NCI-H526 treated with DMSO at 0.1 percent for 48 hours (cell line): Measurements from ENCODE around the gene TENM4.

Experiments used
- DNase-seq: peaks from one replicate; lab custom pipeline; 2025; lab: John Stamatoyannopoulos, UW

Gene TENM4

DNA sequence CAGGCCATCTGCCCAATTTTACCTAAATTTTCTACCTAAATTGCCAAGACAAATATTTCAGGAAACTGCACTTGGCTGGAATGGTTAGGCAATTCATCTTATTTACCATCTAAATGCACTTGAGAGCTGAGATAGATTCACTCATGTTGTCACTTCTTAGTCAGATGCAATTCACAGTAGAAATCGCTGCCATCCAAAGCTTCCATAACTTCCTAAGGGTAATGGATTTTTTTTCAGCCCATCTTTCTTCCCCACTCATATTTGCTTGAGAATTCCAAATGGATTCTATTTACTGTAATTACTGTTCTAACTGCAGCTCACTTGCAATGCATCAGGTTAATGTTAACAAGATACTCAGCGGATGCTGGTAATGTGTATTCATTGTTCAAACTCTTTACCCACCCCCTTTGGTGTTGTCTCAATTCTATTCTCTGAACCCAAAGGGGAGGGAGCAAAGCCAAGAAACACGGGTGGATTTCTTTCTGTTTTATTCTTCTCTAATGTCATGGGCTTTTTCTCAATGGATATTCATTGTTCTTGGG is 96.0 kb downstream of the TENM4 start:
- DNase-seq, result no peak

DNA sequence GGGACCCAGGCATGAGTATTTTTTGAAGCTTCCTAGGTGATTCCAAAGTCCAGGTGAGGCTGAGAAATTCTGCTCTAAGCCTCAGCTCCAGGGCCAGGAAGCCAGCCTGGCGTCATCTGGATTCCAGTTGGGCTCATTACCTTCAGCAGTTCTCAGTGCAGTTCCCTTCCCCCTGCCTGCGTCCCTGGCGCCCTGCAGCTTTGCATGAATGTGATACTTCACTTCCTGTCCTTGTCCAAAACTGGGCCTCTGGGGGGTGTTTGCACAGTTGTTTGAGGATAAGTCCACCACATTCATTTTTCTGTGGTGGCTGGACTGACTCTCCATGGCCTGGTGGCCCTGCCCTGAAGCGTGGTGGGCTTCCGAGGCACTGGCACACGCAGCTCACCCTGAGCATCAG is 98.1 kb downstream of the TENM4 start:
- peak; percentile 8 for DNase-seq

DNA sequence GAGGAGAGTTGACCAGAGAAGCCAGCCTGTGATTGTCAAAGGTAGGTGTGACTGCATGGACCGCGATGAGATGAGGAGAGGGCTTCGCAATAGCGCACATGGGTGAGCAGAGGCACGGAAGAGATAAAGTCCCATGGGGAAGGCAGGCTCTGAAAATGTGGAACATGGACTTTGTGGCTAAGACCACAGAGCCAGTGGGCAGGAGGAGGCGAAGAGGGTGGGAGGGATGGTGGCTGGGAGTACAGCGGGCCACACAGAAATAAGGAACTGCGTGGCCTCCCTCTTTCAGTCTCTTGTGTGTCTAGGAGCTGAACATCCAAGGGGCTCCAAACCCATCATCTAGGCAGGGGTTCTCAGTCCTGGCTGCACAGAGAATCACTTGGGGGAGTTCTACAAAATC is 98.6 kb downstream of the TENM4 start:
- no peak for DNase-seq

DNA sequence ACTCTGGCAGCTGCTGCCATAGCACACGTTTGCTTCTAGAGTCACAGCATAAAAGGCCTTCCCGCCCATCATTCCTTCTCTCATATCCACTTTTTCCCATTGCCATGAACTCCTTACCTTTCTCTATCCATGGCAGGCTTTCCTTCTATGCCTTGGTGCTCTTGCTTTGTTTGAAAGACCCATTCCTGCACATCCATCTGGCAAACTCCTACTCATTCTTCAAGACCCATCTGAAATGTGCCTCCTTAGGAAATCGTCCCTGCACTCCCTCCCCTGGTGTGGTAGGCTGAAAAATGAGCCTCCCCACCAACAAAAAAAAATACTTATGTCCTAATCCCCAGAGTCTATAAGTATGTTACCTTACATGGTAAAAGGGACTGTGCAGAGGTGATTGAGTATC is 100.3 kb downstream of the TENM4 start:
- no peak for DNase-seq

DNA sequence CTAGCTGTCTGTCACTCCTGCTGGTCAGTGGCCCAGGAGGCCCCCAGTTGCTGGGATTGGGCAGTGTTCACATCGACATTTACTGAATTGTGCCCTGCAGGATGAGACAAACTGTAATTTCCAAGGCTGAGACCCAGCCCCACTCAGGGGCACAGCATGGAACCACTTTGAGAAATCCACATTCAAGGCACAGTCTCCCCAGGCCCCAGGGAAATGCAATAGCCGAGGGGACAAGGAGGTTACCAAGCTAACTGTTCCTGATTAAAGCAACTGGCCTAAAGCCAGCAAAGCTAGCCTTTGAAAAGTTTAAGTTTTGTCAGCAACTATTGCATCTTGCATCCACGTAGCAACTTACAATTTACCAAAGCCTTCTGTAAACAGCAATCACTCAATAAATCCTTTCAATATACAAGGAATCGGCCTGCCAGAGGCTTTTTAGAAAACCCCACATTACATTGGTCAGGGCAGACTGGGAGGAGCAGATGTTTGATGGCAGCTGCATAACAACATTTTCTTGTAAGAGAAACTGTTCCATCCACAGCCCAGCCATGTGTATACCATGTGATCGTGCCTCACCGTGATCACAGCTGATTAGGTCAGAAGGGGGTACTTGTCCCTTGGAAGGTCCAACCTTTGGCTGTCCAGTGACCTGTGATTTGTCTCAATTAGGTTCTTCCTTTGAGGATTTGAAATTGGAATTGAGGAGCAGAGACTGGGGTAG is 103.9 kb downstream of the TENM4 start:
- DNase-seq, result no peak

DNA sequence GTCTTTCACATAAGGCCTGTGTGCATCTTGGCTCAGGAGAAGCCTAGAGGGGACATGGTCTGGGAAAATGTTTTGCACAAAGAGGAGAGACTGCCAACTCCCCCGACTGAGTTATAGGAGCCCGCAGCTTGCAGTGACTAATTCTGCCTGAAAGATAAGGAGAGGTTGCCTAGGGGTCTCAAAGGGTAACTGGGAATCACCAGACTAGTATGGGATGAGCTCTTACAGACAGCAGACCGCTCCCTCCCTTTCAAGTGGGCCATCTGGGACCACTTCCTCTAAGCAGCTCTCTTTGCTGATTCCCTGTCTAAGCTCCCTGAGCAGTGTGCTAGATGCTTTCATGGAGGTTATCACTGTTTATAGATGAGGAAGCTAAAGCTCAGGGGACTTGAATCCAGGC is 105.1 kb downstream of the TENM4 start:
- DNase-seq, result no peak

DNA sequence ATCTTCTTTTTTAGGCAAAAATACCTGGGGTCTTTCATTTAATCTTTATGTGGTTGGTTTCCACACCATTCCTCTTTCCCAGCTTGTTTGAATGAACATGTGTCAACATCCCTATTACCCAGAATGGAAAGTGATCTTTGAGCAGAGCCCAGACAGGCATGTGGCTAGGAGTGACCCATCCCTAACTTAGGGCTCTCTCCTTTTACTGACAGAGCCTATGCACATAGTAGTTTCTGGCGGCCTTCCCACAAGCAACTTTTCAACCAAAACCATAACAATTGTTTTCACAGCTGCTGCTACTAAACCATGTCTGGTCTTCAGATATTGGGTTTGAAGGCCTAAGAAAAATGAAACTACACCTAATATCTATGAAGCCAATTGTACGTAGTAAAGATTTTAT is 107.5 kb downstream of the TENM4 start:
- DNase-seq, result no peak

DNA sequence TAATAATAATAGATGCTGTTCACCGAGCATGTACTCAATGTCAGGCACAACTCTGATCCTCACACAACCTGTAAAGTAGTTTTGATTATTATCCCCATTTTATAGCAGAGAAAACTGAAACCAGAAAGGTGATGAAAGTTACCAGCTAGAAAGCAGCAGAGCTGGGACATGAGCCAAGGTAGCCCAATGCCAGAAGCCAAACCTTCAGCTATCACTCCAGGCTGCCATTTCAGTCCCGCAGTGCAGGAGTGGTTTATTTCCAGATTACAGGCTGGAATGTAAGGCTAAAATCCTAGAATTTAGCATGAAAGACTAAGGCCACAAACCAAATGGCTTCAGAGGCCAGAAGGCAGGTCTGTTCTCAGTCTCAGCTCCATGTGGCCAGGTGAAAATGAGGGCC is 108.8 kb downstream of the TENM4 start:
- no peak for DNase-seq

DNA sequence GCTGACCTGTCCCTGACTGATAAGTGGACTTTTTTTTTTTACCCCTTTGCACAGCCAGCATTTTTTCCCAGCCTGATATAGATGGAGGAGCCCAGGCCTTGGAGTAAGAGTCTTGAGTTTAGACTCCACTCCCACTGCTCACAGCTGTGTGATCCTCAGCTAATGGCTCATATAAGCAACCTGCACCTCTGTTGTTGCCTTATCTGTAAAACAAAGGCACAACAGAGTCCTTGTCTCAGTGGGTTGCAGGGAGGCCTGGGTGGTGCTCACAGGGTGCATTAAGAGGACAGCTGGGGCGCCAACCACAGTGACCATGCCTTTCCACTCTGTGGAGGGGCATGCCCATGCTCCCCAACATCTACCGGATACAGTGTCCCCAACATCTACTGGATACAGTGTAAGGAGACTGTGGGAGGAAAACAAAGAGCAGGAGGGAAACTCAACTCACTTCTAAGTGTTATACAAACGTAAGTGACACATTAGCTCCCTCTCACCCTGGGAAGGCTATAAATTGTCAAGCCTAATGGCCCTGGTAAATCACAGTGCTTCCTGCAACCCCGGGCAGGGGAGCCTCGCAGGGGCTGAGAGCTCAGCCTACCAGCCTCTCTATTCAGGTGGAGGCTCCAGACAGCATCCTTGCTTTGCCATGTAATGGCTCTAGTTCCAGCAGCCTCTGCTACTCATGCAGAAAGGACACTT is 109.5 kb downstream of the TENM4 start:
- DNase-seq, result no peak

DNA sequence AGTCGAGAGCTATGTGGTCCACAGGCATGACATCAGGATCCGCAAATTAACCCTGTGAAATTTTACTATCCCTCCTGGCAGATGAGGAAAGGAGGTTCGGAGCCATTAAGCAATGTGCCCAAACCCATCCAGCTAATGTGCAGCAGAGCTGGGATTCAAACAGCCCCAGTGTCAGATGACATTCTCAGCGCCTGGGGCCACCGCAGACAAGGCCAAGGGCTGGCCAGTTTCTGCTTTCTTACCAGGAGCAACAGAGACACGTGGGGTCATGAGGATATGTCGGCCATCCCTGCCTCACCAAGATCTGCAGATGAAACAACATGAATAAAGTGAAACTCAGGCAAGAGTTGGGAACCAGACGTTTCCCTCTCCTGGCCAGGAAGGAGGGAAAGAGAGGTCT is 110.2 kb downstream of the TENM4 start:
- DNase-seq, result no peak

DNA sequence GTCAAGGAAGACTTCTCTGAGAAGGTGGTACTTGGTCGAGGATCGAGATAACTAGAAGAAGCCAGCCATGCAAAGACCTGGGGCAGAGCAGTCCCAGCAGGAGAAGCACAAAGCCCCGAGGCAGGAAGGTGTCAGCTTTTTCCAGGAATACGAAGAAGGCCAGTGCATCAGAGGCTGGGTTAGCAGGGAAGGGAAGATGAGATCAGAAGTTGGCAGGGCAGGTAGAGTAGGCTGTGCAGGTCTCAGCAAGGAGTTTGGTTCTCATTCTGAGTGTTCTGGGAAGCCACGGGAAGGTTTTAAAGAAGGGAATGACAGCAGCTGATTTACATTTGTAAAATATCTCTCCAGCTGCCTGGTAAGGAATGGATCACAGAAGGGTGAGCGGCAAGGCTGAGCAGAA is 111.3 kb downstream of the TENM4 start:
- no peak for DNase-seq

DNA sequence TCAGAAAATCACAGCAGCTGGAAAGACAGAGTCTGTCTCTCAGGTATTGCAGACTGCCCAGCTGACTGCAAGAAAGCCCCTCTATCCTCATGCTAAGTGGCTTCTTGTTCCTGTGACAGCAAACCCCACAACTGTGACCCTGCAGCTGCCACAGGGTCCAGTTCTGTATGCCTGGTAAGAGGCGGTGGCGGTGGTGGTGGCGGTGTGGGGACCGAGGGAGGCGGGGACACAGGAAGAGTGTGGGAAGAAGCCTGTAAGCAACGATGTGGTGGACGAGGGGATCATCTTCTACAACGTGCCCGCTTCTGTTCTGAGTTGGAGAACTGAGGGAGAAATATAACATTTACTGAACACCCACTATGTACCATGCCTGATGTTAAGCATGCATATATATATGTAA is 112.4 kb downstream of the TENM4 start:
- DNase-seq, result no peak

DNA sequence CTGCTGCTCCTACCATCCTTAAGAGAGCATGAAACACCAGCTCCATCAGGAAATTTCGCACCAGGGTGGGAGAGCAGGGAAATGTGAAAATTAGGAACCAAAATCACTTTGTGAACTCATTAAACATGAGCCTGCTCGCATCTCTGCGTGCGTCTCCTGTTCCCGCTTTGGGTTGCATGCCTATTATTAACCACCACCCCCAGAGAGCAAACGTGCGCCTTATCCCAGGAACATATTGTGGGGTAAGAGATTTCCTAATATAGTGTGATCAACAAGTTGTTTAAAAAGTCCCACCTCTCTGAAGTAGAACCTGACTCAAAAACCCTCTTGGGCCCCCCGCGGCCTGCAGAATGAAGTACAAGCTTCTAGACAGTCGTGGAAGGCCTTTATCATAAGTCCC is 115.0 kb downstream of the TENM4 start:
- no peak for DNase-seq

DNA sequence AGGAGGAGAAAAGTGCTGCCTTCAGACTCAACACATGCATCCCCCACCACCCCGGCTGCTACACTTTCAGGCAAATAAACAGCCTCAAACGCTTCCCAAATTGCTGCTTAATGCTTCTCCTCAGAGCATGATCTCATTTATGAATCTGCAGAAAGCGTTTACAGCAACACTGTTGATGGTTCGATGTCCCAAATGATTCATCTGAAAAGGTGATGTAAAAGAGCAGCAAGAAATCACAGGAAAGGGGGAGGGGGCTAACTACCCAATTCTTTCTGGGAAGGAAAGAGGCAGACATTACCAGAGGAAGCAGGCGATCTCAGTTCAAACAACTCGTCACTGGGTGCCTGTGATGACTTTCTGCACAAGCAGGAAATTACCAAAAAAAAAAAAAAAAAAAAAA is 119.6 kb downstream of the TENM4 start:
- no peak for DNase-seq

DNA sequence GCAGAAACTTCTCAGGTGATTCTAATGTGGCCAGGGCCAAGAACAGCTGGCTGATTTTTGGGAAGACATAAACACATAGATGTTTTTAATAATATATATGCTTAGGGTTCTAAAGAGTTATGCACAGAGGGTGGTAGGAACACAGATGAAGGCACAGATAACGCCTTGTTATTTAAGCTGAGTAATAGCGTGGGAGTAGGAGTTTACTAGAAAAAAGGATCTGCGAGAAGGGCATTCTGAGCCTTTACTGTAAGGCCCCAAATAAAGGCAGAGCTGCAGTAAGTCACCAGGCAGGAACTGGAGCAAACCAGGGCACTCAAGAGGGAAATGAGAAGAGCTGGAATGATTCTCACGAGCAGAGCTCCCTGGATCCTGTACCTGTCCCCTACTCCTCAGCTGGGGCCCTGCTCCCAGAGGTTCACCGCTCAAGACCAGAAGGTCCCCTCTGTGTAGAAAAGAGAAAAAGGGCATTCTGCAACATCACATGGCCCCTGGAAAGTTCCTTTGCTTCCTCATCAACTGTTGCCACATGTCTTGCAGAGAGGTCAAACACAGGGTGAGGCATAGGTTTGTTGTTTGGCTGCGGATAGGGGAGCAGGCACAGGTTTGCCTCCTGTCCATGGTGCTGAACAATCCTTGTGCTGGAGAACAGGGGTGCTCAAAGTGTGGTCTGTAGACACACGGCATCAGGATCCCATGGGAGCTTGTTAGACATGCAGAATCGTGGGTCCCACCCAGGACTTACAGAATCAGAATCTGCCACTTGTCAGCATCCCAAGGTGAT is 125.7 kb downstream of the TENM4 start:
- no peak for DNase-seq

DNA sequence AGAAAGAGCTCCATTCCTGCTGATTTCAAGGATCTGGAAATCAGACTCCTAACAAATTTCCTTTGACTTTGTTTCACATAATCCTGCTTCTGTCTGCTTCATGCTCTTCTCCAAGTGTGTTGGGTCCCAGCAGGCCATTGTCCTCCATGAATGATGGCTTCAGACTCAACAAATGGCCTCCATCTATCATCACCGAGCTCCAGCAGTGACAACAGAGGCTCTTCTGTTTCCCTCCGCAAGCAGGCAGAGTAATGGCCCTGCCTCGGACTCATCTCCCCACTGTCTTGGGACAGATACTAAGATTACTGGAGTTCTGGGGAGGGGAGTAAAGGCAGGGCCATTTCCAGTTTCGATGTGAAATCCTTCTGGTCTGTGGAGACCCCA is 127.3 kb downstream of the TENM4 start:
- no peak for DNase-seq

DNA sequence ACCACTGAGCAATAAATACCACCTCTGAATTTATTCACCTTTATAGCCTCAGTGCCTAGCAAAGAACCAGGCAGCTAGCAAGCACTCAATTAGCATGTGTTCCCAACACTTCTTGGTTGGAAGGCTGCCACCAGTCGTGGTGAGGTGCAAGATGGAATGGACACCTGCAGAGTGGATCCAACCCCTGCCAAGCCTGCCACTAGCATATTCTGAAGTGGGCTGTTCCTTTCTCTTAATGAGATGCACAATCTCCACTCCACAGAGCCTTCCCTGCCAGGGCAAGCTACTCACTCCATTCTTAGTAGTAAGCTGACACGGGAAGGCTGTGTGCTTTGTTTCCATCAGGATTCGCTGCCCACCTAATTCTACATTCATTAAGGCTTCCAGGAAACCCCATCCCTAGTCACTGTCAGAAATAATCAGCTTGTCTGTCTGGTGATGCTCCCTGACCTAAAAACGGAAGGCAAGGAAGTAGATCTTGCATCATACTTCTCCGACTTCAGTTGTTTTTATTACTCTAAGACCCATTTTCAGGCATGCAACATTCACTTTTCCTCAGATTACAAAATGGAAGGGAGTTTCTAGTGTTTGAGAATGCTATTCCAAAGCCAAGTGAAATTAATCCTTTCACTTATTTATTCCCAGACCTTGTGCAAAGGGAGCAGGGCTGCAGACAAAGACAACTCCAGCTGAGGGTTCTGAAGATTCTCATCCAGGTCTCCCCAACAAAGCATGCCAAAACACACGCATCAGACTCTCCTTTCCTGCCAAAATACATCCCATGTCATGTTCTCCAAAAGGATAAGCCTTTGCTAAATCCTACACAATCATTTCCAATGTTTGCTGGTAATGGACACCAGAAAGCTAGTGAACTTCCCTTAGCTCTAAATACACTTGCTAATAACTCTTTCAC is 128.0 kb downstream of the TENM4 start:
- DNase-seq, result no peak

DNA sequence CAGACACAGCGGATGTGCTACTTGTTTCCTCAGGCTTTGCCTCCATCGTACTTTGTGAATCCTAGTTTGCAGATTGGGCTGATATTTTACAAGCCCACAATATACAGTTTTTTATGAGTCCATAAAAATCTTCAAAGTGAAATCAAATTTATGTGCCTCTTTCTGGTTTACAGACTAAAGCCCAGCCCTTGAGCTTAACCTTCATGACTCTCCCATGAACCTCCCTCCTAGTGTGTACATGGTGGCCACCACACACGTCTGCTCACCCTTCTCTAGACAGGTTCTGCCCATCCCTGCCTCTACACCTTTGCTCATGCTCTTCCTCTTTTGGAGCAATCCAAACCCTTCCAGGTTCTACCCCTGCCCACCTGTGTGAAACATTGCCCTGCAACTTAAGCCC is 129.4 kb downstream of the TENM4 start:
- DNase-seq, result no peak

DNA sequence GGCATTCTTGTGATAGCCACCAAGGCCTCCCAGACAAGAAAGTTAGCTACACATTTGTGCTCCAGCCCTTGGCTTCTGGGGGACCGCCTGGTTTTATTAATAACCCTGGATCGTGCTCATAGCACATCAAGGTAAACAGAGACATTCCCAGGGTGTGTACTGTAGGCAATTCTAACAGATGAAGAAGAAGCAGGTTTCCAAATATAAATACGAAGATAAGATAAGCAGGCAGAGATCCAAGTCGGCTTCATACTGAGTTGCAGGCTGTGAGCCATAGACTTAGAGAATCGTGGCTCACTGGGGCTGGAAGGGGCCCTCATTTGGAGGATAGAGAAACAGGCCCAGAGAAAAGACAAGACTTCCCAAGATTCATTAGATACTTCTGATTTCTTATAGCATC is 131.4 kb downstream of the TENM4 start:
- no peak for DNase-seq

DNA sequence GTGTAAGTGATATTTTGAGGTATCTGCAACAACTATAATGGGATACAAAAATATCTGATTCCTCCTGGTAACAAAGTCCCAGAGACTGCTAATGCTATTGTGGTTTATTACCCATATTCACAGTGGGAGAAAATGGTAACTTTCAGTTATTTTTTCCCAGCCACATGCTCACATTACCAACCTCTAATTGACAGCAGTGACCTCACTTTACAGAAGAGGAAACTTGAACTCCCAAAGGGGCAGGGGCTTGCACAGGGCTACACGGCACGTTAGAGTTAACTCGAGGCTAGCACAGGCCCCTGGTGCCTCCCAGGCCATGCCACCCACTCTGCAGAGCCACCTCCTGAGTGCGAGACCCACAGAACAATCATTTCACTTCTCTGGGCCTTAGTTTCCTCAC is 132.4 kb downstream of the TENM4 start:
- DNase-seq, result no peak

DNA sequence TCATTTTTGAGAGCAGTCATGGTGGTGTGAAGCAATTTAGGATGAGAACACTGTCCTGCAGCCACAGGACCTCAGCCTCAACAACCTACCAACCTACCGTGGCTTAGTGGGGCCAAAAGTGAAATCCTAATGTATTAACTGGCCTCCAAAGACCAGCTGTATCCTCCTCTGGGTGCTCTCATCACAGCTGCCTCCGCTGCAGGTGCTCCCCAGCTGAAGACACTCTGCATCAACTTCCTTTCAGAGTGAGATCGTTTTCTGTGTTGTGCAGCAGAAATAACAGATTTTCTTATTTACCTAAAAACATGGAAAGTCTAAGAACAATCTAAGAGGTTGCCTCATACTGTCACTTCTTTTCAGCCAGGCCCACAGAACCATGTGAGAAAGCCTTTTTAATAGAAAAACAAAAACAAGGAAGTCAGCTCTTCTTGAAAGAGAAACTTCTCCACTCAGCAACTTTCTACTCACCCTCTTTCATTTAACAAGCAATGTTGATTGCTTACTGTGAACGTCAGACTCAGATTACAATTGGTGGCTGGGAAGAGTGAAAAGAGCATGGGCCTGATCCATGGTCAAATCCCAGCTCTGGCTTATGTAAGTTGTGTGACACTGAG is 136.1 kb downstream of the TENM4 start:
- no peak for DNase-seq
